GM20431 (cell line): ENCODE results near the gene ZDHHC3.

Source experiments
- in situ Hi-C: fragments of 300-500 bp; cut with MseI, MboI; formaldehyde crosslinking; loops from one replicate; pipeline ENCODE4 v1.15.0; 2020; ENCODE audit warnings: low sequenced_read_pairs; ENCODE audit not compliant: unreplicated experiment

The ZDHHC3 gene

DNA sequence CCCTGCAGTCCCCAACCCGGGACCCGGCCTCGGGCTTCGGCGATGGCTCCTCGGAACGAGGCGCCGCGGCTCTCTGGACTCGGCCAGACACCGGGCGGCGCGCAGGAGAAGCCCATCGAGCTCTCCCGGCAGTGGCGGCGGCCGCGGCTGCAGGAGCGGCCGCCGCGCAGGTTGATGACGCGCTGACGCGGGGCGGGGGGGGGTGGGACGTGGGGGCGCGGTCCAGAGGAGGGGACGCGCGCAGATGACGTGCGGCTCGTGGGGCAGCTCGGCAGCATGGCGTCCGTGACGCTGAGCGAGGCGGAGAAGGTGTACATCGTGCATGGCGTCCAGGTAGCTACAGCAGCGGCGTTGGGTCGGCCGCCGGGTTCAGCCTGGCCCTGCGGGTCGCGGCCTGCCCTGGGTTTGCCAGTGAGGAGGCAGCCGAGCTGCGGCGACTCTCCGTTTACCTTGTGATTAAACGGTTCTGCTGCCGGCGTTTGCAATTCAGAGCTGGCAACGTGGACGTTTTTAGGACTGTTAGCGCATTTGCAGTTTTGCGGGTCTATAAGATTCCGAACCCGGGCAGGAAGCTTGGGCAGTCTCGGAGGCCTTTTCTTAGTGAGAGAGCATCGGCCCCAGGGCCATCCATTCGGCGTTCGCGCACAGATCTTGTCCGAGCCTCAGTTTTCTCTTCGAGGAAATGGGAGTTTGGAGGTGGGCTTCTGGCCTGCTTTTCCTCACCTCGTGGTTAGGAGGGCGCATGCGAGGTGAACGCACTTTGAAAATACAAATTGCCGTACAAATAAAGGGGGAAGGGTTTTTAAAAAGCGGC lies at the start of gene ZDHHC3, which contains the start of gene EXOSC7:
Gene ZDHHC3 (minus strand): TSS at position 173 of the 814 bp plus-strand sequence. CDS start 16,738 bp downstream, outside the sequence.
Gene EXOSC7 (plus strand): TSS at position 243 of the 814 bp plus-strand sequence. CDS start 34 bp downstream, at position 277.
- in situ Hi-C loops, result no loop called here

DNA sequence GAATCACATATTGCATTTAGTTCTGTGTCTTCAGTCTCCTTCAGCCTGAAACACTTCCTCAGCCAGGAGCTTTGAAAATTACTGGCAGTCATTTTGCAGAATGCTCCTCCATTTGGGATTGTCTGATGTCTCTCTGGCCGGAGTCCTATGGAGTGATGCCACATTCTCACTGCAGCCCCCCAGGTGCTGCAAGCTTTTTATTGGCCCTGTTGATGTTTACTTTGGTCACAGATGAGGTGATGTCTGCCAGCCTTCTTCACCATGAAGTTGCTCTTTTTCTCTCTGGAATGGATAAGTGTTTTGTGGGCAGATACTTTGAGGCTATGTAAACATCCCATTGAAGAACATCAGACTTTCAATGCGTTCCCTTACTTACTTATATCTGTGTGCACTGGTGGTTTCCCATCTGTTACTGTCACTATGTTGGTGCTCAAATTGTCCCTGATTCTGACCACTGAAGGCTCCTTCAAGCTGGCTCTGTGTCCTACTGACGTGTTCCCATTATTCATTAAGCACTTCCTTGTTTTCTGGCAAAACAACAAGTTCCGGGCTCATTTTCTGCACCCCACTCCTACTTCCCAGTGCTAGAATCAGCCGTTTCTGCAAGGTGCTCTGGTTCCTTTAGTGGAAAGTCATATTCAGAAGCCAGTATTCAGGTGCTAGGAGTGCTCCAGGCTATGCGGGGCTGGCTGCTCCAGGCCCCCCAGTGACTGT lies 48.7 kb upstream of the ZDHHC3 start:
- in situ Hi-C loops, result loop anchor here (25.0 kb wide), 1 partner anchor 463 kb away; no protein-coding TSS in a partner anchor

DNA sequence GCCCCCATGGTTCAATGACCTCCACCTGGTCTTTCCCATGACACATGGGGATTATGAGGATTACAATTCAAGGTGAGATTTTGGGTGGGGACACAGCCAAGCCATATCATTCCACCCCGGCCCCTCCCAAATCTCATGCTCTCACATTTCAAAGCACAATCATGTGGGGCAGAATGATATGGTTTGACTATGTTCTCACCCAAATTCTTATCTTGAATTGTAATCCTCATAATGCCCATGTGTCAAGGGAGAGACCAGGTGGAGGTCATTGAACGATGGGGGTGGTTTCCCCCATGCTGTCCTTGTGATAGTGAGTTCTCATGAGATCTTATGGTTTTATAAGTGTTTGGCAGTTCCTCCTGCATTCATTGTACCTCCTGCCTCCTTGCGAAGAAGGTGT lies 47.7 kb upstream of the ZDHHC3 start:
- in situ Hi-C loops, result no loop called here

- in situ Hi-C loops, result no loop called here
Observed at GRCh38 chr3:45021524-45022297, 45.7 kb upstream of the ZDHHC3 start.

DNA sequence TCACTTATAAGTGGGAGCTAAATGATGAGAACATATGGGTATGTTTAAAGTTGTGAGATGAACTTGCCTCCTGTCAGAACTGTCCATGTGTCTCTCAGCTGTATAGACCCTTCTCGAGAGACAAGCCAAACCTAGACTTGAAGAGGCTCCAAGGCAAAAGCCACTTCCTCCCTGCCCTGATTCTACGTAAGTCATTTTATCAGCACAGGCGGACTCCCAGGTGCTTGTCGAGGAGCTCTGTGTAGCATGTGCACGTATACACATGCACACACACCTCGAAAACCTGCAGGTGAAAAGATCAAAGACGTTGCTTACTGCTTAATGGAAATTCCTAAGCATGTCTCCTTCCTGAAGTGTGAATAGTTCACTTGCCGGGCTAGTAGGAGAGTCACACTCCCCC lies 44.6 kb upstream of the ZDHHC3 start:
- in situ Hi-C loops, result no loop called here

GRCh38 chr3:45017821-45018220 lies 41.8 kb upstream of the ZDHHC3 start:
- in situ Hi-C loops, result no loop called here

GRCh38 chr3:45016916-45017315 lies 40.9 kb upstream of the ZDHHC3 start:
- in situ Hi-C loops, result no loop called here

DNA sequence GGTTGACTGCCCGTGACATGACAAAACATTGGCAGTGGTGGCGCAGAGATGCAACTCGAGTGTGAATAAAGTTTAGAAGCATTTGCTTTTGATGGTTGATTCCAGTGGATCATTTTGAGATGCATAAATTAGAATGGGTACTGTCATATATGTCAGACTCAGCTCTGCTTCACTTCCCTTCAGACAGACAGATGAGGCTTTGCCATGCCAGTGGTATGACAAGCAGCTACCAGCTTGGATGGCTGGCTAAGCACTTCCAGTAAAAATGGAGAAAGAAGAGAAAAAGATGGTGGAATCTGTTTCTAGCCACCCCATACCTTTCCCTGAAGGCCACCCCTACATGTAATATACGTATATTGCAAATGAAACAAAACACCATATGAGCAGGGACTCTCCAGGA lies 36.6 kb upstream of the ZDHHC3 start:
- in situ Hi-C loops, result no loop called here

GRCh38 chr3:45011756-45012508 lies 36.0 kb upstream of the ZDHHC3 start:
- in situ Hi-C loops, result no loop called here

- in situ Hi-C loops, result no loop called here
Observed at GRCh38 chr3:45010811-45011333, 34.9 kb upstream of the ZDHHC3 start.

- in situ Hi-C loops, result no loop called here
Observed at GRCh38 chr3:45009868-45010267, 33.9 kb upstream of the ZDHHC3 start.

- in situ Hi-C loops, result no loop called here
Observed at GRCh38 chr3:45008117-45008516, 32.1 kb upstream of the ZDHHC3 start.

GRCh38 chr3:45007091-45007490 lies 31.1 kb upstream of the ZDHHC3 start:
- in situ Hi-C loops, result no loop called here

DNA sequence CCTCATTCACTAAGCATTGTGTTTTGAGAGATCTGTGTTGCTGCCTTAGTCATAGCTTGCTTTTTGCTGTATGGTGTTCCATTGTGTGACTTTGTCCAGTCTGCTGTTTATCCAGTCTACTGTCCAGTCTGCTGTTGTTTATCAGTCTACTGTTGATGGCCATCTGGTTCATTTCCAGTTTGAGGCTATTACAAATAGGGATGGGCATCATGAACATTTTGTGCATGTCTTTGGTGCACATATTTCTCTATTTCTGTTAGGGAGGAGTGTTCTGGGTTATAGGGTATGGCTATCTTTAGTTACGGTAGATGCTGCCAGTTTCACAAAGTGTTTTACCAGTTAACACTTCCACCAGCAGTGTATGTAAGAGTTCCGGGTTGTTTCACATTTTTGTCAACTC lies 27.9 kb upstream of the ZDHHC3 start:
- in situ Hi-C loops, result no loop called here

- in situ Hi-C loops, result no loop called here
Observed at GRCh38 chr3:45003406-45003805, 27.4 kb upstream of the ZDHHC3 start.

GRCh38 chr3:45002720-45003119 lies 26.7 kb upstream of the ZDHHC3 start:
- in situ Hi-C loops, result no loop called here

DNA sequence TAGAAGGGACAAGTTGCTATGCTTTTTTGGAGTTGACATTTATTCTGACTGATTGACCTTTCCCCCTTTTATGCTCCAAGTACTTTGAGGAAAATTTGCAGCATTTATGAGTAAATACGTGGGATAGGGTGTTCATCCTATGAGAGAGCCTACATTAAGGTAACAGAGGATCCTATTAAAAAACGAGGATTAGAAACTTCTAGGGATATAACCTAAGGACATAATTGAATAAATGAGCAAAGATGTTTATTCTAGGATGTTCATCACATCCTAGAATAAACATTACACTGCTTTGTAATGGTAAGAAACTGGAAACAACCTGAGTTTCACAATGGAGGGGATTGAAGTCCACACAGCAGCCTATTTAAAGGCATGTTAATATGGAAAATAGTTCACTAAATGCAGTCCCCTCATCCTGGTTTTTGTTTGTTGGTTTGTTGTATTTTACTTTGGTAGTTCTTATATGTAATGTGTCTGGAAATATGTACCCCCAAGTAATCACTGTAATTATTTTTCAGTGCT lies 26.2 kb upstream of the ZDHHC3 start:
- in situ Hi-C loops, result no loop called here

DNA sequence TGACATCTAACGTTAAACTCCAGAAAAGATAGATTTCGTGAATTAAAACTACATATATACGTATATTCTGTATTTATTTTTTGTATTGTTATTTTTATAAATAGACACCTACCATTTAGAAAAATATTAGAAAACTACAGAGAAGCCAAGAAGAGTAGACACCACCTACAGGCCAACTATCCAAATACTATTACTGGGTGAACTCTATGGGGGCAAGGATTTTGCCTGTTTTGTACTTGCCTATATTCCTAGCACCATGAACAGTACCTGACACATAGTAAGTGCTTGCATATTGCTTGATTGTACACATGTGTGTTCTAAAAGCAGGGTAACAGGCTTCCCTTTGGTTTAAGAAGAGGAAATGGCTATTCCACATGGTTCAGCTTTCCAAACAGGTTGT lies 25.8 kb upstream of the ZDHHC3 start:
- in situ Hi-C loops, result no loop called here

GRCh38 chr3:45000823-45001222 lies 24.8 kb upstream of the ZDHHC3 start:
- in situ Hi-C loops, result no loop called here
